NCI-H2227 treated with DMSO at 0.1 percent for 48 hours (cell line): ENCODE measurements around the gene PATL1.
"Not testable (repeated sequence)": the region's sequence is repeated elsewhere in the genome, so short reads cannot be mapped to it uniquely, and the experiment has no call there.

ENCODE experiments used
- DNase-seq: peaks from one replicate; lab custom pipeline; 2025; lab: John Stamatoyannopoulos, UW

PATL1 gene, protein sequence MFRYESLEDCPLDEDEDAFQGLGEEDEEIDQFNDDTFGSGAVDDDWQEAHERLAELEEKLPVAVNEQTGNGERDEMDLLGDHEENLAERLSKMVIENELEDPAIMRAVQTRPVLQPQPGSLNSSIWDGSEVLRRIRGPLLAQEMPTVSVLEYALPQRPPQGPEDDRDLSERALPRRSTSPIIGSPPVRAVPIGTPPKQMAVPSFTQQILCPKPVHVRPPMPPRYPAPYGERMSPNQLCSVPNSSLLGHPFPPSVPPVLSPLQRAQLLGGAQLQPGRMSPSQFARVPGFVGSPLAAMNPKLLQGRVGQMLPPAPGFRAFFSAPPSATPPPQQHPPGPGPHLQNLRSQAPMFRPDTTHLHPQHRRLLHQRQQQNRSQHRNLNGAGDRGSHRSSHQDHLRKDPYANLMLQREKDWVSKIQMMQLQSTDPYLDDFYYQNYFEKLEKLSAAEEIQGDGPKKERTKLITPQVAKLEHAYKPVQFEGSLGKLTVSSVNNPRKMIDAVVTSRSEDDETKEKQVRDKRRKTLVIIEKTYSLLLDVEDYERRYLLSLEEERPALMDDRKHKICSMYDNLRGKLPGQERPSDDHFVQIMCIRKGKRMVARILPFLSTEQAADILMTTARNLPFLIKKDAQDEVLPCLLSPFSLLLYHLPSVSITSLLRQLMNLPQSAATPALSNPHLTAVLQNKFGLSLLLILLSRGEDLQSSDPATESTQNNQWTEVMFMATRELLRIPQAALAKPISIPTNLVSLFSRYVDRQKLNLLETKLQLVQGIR

DNA sequence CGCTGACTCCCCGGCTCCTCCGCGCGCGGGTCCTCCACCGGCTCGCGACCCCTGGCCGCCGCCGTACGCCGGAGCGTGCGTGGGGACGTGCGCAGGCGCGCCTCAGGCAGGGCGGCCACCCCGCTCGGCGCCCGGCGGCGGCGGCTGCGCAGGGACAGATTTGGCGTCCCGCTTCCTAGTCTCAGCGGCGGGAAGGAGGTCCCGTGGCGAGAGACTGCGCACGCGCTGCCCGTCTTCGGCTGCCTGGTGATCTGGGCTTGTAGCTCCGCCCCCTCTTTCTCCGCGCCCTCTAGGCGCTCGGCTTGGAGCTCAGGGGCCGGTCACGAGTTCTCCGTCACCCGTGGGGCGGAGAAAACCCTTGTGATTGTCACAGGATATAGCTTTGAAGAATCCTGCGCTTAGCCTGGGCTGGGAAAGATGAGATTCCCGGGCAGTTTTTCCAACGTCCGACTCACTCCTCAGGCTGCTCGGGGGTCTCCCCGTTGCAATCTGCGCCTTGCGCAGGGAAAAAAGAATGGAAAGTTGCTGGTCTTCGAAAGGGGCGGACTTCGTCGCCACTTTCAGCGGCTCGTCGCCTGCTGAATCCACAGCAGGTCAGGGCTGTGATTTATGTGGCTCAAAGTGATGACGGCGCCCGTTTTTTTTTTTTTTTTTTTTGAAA, at the start of gene PATL1:
TSS of gene PATL1 (minus strand) at position 88 of the 661 bp plus-strand sequence. CDS start 142 bp downstream, outside the sequence.
- DNase-seq = peak; percentile 98

GRCh38 chr11:59716051-59716450, 47.2 kb upstream of the PATL1 start:
- no peak for DNase-seq

- DNase-seq = no peak
Observed at GRCh38 chr11:59713745-59714144, 44.9 kb upstream of the PATL1 start, which contains the start of gene OR10V1. OR10V1 (minus strand) TSS chr11:59713845; CDS start chr11:59713845, 0 bp downstream.

DNA sequence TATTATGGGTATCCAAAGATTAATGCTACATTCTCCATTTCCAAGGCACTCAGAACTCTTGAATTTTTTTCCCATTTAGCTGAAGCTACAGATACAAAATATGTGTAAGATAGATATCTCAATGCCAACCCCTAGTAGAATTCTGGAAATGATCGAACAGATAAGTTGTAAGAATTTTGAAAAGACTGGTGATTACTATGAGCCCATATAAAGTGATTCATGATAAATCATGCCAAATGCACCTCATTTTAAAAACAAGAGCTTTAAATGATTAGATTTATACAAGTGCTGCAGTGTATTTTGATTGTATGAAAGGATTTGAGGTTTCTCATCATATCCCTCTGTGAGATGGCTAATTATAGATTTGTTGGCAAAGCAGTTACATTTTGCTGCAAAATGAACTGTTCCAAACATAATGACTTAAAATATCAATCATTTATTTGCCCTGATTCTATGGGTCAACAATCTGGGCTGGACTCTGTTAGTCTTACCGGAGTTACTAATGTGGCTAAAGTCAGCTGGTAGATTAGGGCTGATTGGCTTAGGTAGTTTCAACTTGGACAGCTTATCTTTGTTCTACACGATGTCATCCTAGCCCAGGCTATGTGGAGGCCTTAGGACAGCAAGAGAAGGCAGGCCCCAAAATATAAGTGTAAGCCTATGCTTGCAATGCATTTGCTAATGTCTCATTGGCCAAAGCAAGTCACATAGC, 41.5 kb upstream of the PATL1 start:
- no peak for DNase-seq

DNA sequence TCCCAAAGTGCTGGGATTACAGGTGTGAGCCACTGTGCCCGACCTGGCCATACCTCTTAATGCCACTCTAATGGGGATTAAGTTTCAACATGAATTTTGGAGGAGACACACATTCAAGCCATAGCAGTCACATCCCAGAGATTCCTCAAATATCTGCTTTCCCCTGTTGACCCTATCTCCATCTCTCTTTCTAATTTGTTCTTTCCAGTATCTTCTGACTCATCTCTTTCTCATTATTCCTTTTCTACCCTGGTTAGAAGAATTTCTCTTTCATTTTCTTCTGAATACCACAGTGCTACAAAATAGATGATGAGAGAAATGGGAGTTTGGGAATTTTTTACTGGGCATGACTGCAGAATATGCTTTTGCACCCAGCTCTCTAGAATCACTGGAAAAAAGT, 39.7 kb upstream of the PATL1 start:
- no peak for DNase-seq

GRCh38 chr11:59707371-59707770, 38.5 kb upstream of the PATL1 start:
- no peak for DNase-seq

DNA sequence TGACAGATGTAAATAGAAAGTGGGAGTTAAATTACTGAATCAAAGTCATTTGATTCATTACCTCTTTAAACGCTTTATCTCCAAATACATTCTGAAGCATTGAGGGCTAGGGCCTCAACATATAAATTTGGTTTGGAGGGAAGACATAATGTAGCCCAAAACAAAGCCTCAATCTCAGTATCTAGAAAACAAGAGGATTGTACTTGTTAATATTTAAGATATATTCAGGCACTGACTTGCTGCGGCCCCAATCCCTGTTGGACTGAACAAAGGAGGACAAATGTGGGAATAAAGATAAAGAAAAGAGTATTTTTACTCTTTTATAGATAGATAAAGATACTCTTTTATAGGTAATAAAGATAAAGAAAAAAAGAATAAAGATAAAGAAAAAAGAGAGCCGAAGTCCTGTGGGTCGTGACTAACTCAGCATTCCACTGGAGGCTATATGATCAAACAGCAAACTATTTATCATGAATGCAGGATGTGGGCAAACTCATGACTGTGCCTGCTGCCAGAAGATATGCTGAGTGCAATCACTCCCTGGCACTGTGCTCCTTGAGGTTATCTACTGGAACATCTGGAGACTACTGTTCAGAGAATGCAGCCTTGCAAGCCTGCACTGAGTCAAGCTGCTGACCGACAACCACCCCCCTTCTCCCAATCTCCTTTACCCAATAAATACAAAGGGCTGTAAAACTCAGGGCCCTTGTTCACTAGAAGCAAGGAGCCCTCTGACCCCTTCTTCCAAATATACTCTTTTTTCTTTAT, 37.9 kb upstream of the PATL1 start:
- DNase-seq = no peak

- no peak for DNase-seq
Observed at GRCh38 chr11:59705294-59705693, 36.5 kb upstream of the PATL1 start.

- DNase-seq = not testable (repeated sequence)
Observed at GRCh38 chr11:59703515-59703914, 34.7 kb upstream of the PATL1 start.

DNA sequence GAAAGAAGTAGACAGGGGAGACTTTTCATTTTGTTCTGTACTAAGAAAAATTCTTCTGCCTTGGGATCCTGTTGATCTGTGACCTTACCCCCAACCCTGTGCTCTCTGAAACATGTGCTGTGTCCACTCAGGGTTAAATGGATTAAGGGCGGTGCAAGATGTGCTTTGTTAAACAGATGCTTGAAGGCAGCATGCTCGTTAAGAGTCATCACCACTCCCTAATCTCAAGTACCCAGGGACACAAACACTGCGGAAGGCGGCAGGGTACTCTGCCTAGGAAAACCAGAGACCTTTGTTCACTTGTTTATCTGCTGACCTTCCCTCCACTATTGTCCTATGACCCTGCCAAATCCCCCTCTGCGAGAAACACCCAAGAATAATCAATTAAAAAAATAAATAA, 31.3 kb upstream of the PATL1 start:
- not testable (repeated sequence) for DNase-seq

DNA sequence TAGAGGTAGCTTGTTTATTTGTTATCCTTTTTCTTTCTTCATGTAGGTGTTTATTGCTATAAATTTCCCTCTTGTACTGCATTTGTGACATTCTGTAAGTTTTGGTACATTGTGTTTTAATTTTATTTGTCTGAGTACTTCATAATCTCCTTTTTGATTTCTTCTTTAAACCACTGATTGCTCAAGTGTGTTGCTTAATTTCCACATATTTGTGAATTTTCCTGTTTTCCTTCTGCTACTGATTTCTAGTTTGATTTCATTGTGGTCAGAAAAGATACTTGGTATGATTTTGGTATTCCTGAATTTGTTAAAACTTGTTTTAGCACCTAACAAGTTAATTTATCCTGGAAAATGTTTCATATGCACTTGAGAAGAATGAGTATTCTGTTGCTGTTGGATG, 29.7 kb upstream of the PATL1 start:
- no peak for DNase-seq

GRCh38 chr11:59692915-59693314, 24.1 kb upstream of the PATL1 start:
- DNase-seq = no peak

DNA sequence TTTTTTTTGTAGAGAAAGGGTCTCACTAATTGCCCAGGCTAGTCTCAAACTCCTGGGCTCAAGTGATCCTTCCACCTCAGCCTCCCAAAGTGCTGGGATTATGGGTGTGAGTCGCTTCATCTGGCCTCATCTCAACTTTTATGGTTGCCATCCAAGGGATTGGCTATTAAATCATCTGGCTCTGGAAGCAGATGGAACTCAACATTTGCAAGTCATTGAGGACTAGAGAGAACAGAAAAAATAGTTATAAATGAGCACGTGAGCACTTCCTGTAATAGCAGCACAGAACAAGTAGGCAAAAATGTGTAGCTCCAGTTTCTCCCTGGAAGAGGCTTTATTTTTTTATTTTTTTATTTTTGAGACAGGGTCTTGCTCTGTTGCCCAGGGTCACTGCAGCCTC, 22.3 kb upstream of the PATL1 start:
- no peak for DNase-seq

- no peak for DNase-seq
Observed at GRCh38 chr11:59689015-59689414, 20.2 kb upstream of the PATL1 start.

- DNase-seq = not testable (repeated sequence)
Observed at GRCh38 chr11:59681260-59681725, 12.5 kb upstream of the PATL1 start.

- no peak for DNase-seq
Observed at GRCh38 chr11:59680287-59681154, 11.7 kb upstream of the PATL1 start.

DNA sequence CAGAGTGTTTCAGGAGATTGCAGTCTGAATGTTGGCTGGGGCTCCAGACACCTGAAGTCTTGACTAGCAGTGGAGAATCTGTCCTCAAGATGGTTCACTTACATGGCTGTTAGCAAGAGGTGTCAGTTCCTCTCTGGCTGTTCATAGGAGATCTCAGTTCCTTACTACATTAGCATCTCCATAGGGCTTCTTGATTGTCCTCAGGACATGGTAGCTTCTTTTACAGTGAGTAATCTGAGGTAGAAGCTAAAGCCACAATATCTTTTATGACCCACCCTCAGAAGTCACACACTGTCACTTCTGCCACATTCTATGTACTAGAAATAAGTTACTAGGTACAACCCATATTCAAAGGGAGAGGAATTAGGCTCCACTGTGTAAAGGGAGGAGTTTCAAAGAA, 10.5 kb upstream of the PATL1 start:
- no peak for DNase-seq

DNA sequence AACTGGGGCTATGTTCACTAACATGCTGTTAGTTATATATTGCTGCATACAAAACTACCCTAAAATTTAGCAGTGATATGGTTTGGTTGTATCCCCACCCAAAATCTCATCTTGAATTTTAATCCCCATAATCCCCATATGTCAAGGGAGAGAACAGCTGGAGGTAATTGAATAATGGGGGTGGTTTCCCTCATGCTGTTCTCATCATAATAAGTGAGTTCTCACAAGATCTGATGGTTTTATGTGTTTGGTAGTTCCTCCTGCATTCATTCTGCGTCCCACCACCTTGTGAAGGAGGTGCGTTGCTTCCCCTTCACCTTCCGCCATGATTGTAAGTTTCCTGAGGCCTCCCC, 10.0 kb upstream of the PATL1 start:
- no peak for DNase-seq

DNA sequence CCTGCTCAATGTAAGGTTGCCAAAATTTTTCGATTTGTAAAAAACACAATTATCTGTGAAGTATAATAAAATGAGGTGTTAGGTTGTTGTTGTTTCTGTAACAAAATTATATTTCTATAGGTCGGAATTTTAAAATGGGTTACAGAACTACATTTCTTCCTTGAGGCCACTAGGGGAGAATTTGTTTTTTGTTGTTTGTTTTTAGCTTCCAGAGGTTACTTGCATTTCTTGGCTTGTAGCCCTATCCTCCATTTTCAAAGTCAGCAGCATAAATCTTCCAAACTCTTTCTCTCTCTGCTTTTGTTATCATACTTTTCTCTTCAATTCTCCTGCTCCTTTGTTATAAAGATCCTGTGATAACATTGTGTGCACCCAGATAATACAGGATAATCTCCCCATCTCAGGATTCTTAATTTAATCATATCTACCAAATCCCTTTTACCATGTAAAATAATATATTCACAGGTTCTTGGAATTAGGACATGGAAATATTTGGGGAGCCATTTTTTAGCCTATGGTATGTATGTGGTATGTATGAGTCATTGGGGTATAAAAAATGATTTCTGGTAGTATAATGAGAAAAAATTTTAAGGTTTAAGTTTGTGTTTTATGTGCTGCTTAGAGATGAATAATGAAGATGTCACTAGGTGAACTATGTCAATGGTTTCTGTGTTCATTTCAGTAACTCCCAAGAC, 9.4 kb upstream of the PATL1 start:
- DNase-seq = no peak

DNA sequence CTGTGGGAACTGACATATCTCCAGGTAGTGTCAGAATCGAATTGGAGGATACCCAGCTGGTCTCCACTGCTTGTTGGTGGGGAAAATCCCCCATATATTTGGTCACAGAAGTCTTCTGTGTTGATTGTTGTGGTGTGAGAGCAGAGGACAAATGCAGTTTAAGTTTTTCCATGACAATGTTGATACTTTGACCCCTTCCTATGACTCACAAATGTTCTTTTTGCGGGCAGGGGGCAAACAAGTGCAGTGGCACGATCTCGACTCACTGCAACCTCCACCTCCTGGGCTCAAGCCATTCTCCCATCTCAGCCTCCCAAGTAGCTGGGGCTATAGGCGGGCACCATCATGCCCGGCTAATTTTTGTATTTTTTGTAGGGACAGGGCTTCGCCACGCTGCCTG, 7.4 kb upstream of the PATL1 start:
- no peak for DNase-seq
